ENCODE measurements around the gene PSMA3. TPM values are rescaled to one million over a fixed set of nuclear protein-coding genes. Genes with fewer than 3 reads are reported as not detected.

PSMA3 gene
- total and polyA plus RNA-seq, 9 of the 15 experiments (the other 6 are each of a cell fraction or from before 2014, with no cell fraction given), result 129 to 786 (median 319) TPM

DNA sequence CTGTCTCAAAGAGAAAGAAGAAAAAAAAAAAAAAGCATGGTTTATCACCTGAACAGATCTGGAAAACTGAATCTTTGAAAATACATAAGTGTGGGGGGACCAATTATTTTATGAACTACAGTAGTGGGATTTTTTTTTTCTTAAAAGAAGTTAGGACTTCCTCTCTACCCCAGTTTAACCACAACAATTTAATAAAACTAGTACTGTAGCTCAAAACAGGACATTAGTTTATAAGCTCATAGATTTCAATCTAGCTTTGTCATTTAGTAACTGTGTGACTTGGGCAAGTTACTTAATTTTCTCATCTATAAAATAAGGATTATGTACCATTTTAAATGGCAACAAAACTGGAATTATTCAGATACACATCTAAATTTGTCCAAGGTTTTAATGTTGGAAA, 30.2 kb downstream of the PSMA3 start:
- Histone ChIP-seq H3K27me3 (ENCODE audit: control insufficient read depth in 2 of 2, insufficient read depth in 2 of 2, low read length in 2 of 2) (no peaks in the 10 kb centered on the region), H3K36me3 (ENCODE audit: control insufficient read depth, insufficient read depth, low read length) (peaks cover 79% of the 10 kb centered on the region), H3K9me1 (ENCODE audit: control insufficient read depth, insufficient read depth, low read length) (no peaks in the 10 kb centered on the region), H3K4me3 (no peak overlapping the region), H3K9ac (ENCODE audit: insufficient read depth in 1 of 2, low read depth in 2 of 2, low read length in 2 of 2) (no peak overlapping the region), H3K4me1 (replicated peaks in 1 of 2; ENCODE audit: control insufficient read depth in 2 of 2, insufficient read depth in 2 of 2, low read length in 2 of 2) (no peaks in the 10 kb centered on the region; a peak in 1 of 5 replicates), H4K20me1 (replicated peaks; ENCODE audit: control insufficient read depth, insufficient read depth, low read length) (no peaks in the 10 kb centered on the region), H3K79me2 (ENCODE audit: control insufficient read depth, insufficient read depth, low read length) (peaks cover 57% of the 10 kb centered on the region), H3K27ac (ENCODE audit: extremely low read depth, low read depth, low read length) (no peak overlapping the region; the same call in 2 of the 3 replicates), H3K9me3 (replicated peaks; ENCODE audit: control insufficient read depth, insufficient read depth, low read depth, low read length) (no peaks in the 10 kb centered on the region), H3K4me2 (ENCODE audit: insufficient read depth, low read length) (no peak overlapping the region), H2AFZ (ENCODE audit: low read depth, low read length) (no peak overlapping the region)
- CTCF ChIA-PET (ENCODE audit: low intra/inter-chr PET ratio), result no interaction called here
- no peak for ATAC-seq
- intact Hi-C loops (cut with micrococcal nuclease) (no loop called here), in situ Hi-C loops (cut with MboI) (no loop called here)
- POLR2A ChIA-PET, result interaction anchor here (1.1 to 1.7 kb wide), 3 partner anchors 10 to 23 kb away, joined by 3 to 6 read pairs (median 5); partner anchors contain the start of gene ARID4A
- no peak for FAIRE-seq
- no peak for DNase-seq (ENCODE audit: extremely low read depth in 1 of 4, low spot score in 3 of 4)
- BruUV-seq (replicated peaks), result no TSS peak
- TF ChIP-seq ZNF76 (CRISPR knock-in tag; IDR thresholded peaks at IDR 0.05; ENCODE audit: borderline replicate concordance) (no peak), ZNF384 (IDR thresholded peaks at IDR 0.05; ENCODE audit: low read depth, low read length) (peak; percentile 50; the same call in 1 of the 2 replicates), CBX5 (IDR thresholded peaks at IDR 0.05; ENCODE audit: borderline replicate concordance, low read depth) (no peak), KLF16 (IDR thresholded peaks at IDR 0.05) (no peak)
- TF ChIP-seq, protein P1, sequence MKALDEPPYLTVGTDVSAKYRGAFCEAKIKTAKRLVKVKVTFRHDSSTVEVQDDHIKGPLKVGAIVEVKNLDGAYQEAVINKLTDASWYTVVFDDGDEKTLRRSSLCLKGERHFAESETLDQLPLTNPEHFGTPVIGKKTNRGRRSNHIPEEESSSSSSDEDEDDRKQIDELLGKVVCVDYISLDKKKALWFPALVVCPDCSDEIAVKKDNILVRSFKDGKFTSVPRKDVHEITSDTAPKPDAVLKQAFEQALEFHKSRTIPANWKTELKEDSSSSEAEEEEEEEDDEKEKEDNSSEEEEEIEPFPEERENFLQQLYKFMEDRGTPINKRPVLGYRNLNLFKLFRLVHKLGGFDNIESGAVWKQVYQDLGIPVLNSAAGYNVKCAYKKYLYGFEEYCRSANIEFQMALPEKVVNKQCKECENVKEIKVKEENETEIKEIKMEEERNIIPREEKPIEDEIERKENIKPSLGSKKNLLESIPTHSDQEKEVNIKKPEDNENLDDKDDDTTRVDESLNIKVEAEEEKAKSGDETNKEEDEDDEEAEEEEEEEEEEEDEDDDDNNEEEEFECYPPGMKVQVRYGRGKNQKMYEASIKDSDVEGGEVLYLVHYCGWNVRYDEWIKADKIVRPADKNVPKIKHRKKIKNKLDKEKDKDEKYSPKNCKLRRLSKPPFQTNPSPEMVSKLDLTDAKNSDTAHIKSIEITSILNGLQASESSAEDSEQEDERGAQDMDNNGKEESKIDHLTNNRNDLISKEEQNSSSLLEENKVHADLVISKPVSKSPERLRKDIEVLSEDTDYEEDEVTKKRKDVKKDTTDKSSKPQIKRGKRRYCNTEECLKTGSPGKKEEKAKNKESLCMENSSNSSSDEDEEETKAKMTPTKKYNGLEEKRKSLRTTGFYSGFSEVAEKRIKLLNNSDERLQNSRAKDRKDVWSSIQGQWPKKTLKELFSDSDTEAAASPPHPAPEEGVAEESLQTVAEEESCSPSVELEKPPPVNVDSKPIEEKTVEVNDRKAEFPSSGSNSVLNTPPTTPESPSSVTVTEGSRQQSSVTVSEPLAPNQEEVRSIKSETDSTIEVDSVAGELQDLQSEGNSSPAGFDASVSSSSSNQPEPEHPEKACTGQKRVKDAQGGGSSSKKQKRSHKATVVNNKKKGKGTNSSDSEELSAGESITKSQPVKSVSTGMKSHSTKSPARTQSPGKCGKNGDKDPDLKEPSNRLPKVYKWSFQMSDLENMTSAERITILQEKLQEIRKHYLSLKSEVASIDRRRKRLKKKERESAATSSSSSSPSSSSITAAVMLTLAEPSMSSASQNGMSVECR (CRISPR knock-in tag; IDR thresholded peaks at IDR 0.05), result no peak
- TF ChIP-seq, protein P2, sequence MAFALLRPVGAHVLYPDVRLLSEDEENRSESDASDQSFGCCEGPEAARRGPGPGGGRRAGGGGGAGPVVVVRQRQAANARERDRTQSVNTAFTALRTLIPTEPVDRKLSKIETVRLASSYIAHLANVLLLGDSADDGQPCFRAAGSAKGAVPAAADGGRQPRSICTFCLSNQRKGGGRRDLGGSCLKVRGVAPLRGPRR (CRISPR knock-in tag; IDR thresholded peaks at IDR 0.05), result no peak
- TF ChIP-seq, protein P3, sequence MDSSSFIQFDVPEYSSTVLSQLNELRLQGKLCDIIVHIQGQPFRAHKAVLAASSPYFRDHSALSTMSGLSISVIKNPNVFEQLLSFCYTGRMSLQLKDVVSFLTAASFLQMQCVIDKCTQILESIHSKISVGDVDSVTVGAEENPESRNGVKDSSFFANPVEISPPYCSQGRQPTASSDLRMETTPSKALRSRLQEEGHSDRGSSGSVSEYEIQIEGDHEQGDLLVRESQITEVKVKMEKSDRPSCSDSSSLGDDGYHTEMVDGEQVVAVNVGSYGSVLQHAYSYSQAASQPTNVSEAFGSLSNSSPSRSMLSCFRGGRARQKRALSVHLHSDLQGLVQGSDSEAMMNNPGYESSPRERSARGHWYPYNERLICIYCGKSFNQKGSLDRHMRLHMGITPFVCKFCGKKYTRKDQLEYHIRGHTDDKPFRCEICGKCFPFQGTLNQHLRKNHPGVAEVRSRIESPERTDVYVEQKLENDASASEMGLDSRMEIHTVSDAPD (CRISPR knock-in tag; IDR thresholded peaks at IDR 0.05), result no peak

All from K562 (cell line).